GM12864 (cell line): ENCODE data around the gene NVL.

Source experiments
- DNase-seq: peaks from one replicate; pipeline ENCODE4 v3.0.0-alpha.2; 2011; ENCODE audit warnings: low read depth
- H3K4me3 ChIP-seq: 2 replicates; pipeline ENCODE4 v1.5.1; 2011; ENCODE audit warnings: mild to moderate bottlenecking, low read depth, low read length, control low read depth
- CTCF ChIP-seq: IDR thresholded peaks from 2 replicates; pipeline ENCODE4 v1.5.1; 2011; ENCODE audit warnings: low read depth, mild to moderate bottlenecking, moderate library complexity, low read length, control low read depth, inconsistent platforms; ENCODE audit errors: missing control alignments

NVL gene

GRCh38 chr1:224329842-224330753, at the start of gene NVL:
TSS of gene NVL (minus strand) at chr1:224330172. CDS start at chr1:224330127, 45 bp downstream.
- DNase-seq, result peak; percentile 73
- no peak for TF ChIP-seq CTCF
- H3K4me3 ChIP-seq, result peak within 1 kb of the TSS; percentile 87

GRCh38 chr1:224378855-224379631, 49.1 kb upstream of the NVL start:
- DNase-seq, result no peak
- no peak overlapping the region for H3K4me3 ChIP-seq
- no peak for TF ChIP-seq CTCF

- no peak overlapping the region for H3K4me3 ChIP-seq
- TF ChIP-seq CTCF, result no peak
- DNase-seq, result peak; percentile 24
Observed at GRCh38 chr1:224377676-224378006, 47.7 kb upstream of the NVL start.

- TF ChIP-seq CTCF, result no peak
- no peak overlapping the region for H3K4me3 ChIP-seq
- no peak for DNase-seq
Observed at GRCh38 chr1:224375059-224375458, 45.1 kb upstream of the NVL start.

GRCh38 chr1:224373008-224373590, 43.1 kb upstream of the NVL start:
- TF ChIP-seq CTCF, result no peak
- no peak overlapping the region for H3K4me3 ChIP-seq
- DNase-seq, result no peak

- TF ChIP-seq CTCF, result no peak
- peak; percentile 18 for DNase-seq
- no peak overlapping the region for H3K4me3 ChIP-seq
Observed at GRCh38 chr1:224368409-224368808, 38.4 kb upstream of the NVL start.
